HG03565 (cell line): Measurements from ENCODE around the gene DNM3.
A peak's percentile ranks its signal among the peaks of the same experiment; 100 is the strongest.

ENCODE experiments used
- ATAC-seq: cut with Tn5 transposase; IDR thresholded peaks from one replicate; pipeline ENCODE4 v1.9.1; 2021; ENCODE audit warnings: mild to moderate bottlenecking, moderate library complexity; ENCODE audit not compliant: unreplicated experiment

The DNM3 gene

DNA sequence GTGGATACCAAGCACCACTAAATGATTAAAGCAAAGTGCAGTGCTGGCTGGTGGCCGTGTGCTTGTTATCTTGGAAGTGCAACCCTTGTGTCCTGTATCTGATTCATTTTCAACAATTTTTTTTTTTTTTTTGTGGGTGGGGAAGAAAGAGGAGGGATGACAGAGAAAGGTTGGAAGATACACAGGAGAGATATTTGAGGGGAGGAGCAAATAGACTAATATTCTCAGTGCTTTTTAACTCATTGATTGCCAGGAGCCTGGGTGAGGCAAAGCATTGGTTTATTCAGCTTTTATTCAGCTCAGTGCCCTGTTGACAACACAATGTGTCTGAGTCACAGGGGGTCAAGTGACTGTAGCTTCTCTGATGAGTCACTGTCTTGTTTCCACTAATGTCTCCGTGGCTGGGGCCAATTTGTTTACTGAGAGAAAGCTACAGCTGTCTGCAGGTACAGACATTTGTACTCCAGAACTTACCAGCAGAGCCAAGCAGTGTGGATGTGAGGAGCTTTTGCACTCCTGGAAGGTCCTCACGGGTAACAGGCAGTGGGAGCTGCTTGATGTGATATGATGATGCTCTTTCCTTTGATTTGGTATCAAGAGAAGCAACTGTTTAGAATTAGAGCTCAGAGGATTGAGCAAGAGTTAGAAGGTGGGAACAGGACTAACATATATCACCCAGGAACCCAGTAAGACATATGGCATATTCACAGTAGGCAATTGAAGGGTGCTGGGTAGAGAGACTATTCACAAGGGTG, 23.6 kb upstream of the DNM3 start:
- peak; percentile 91 for ATAC-seq

DNA sequence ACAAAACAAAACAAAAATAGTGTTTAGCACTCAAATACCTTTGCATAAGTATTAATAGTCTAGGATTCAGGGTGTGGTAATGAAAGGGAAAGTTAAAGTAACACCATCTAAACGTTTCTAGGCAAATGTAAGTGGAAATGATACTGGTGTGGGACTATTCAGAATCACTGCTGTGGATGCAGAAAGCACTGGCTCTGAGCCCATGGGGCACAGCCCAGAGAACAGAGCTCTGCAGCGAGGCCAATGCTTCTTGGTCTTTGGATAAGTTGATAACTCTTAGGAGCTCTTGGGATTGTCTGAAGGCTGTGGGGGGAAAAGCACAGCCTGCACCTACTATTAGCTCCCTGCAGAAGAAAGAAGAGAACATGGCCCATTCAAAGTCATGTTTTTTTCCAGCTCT, 21.4 kb upstream of the DNM3 start:
- ATAC-seq: no peak

DNA sequence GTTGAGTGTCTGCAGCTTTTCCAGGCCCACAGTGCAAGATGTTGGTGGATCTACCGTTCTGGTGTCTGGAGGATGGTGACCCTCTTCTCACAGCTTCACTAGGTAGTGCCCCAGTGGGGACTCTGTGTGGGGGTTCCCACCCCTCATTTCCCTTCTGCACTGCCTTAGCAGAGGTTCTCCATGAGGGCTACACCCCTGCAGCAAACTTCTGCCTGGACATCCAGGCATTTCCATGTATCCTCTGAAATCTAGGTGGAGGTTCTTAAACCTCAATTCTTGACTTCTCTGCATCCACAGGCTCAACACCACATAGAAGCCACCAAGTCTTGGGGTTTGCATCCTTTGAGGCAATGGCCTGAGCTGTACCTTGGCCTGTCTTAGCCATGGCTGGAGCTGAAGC, 14.3 kb upstream of the DNM3 start:
- no peak for ATAC-seq

DNA sequence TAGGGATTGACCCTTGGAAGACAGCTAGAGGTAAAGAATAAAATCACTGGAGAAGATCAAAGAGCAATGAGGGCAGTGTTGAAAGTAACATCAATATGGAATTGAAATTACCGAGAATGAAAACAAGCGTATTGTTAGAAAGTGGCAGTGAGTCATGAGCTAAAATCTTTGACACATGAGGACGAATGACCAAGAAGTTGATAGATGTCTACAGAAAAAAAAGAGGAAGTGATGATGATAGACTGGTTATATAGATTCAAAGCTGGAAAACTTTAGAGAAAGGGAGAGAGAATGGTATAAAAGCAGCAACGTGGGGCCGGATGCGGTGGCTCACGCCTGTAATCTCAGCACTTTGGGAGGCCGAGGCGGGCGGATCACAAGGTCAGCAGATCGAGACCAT, 12.5 kb upstream of the DNM3 start:
- ATAC-seq: no peak

DNA sequence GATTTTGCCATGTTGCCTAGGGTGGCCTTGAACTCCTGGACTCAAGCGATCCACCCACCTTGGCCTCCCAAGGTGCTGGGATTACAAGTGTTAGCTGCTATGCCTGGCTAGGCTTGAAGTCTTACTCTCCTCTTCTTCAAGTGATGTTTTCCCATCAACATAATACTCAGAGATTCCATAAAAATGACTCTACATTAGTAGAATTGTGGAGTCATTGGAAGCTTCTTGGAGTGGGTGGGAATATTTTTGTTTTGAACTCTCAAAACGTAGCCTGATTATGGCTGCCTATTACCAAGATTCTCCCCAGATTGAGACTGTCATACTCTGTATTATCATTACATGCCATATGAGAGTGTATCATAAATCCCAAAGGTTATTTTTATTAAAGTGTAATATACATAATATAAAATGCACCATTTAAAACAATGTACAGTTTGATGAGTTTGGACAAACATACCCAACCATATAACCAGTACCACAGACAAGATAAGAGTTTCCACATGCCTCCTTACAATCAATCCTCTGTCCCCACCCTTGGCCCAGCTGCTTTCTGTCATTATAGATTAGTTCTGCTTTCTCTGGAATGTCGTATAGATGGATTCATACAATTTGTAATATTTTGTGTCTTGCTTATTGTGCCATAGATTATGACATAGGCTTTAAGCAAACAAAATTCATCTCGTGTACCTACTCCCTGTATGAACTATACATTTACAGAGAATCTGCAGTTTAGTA, 8.0 kb upstream of the DNM3 start:
- no peak for ATAC-seq

DNA sequence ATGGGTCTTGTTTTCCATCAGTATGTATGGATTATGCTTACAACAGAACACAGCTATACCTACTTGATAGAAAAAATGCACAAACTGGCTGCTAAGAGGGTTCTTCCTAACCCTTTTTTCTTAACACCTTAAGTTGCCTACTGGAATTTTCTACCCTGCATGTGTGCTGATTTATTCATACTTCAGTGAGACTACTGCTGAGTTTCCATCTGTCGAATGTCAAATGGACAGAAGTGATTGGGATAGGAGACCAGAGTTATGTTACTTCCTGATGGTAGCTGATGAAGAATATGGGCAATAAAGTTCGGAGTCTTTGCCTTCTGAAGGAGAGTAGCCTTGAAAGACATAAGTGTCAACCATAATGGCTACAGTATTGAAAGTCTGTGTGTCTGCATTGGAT, 6.5 kb upstream of the DNM3 start:
- no peak for ATAC-seq

DNA sequence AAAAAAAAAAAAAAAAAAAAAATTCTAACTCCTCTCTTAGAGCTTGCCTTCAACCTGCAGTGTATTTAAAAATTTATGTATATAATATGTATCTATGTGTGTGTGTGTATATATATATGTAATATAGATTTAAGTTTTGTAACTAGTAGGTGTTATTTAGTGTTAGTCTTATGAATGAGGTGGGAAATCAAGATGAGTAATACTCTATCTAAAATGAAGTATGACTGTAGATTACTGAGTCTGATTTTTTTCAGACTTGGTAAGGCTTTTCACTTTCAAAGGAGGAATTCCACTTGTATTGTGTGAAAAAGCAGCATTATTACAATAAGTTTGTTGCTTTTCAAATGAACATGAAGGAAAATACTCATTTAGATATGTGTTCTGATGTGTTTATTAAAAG, 5.4 kb upstream of the DNM3 start:
- ATAC-seq: no peak

DNA sequence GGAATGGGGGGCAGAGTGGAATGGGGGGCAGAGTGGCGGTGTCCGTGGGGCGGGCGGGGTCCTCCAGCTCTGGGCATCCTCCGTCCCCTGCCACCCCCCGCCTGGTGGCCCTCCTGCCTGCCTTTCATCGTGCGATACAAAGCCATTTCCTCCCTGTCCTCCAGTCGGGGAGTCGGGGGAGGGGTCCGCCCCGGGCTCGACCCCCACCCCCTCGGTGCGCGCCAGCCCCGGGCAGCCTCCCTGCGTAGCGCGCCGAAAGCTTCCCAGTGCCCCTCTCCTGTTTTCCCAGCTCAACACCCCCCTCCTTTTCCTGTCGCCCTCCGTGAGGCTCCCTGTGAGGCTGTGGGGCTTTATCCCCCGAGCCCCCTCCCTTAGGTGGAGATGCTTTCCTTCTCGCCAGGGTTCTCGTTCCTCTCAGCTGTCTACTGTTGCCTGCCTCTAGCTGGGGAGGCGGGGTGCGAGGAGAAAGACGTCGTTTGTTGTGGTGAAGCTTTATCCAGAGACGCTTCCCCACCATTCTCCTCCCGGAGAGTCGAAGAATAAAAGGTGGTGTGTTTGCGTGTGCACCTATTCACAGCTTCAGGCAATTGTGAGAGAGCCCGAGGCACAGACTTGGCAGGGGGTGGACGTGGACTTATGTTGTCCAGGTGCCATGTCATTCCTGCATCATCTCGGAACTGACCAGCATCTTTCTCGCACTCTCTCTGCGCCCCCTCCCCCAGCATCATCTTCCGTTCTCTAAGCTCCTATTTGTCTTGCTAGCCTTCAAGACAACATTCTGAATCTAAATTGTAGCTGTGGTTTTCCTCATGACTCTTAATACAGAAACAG, 848 bp downstream of the DNM3 start:
- ATAC-seq: no peak

DNA sequence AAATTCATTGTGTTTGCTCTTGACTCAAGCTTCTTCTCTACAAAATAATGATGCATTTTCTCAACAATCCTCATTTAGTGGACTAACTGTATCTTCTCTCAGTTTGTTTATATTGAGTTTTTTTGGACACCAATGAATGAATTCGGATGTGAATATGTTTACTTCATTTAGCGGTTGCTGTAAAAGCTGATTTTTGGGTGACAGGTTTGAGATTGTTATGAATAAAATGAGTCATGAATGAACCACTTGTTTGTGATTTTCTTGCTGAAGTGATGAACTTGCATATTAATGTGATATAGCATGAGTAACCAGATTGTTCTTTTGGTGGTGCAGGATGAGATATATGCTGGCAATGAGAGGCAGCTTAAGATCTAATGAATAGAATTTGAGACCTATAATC, 3.1 kb downstream of the DNM3 start:
- no peak for ATAC-seq

DNA sequence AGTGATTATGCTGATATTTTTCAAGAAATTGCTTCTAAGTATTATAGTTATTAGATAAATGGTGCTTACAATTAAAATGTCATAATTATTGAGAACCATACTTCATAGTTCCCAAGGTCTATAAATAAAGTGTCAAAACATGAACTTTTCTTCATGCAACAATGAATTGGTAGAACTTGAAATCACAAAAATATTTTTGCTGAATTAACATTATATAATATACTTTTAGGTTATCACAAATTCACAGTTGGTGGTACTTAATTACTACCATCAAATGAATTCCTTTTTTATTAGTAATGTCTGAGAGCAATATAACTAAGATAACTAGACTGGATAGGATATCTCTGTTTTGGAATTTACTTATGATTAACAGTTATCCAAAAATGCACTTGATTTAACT, 4.7 kb downstream of the DNM3 start:
- ATAC-seq: no peak

DNA sequence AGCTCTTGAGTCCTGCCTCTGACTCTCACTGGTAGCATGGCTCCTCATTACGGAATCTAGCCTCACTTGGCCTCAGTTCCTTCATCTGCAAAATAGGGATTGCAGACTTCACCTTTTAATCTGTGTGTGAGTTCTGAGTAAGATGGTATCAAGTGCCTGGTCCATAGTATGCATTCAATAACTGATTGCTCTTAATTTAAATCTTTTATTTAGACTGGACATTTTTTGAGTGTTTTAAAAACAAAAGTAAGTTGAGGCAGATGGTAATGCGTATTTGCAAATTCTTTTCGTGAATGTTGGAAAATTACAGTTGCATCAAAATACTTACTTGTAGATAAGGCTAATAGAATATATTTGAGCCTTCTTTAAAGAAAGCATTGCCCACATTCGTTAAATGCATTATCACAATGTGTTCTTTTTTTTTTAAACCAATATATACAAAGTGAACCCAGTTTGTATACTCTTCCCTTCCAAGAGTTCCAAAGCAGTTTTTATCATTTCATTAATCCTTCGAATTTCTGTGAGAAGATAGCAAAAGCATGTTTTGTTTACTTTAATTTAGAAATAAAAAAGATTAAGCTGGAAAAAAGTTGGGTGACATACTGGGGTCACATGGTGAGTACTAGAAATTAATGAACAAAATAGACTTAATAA, 8.1 kb downstream of the DNM3 start:
- ATAC-seq: no peak

DNA sequence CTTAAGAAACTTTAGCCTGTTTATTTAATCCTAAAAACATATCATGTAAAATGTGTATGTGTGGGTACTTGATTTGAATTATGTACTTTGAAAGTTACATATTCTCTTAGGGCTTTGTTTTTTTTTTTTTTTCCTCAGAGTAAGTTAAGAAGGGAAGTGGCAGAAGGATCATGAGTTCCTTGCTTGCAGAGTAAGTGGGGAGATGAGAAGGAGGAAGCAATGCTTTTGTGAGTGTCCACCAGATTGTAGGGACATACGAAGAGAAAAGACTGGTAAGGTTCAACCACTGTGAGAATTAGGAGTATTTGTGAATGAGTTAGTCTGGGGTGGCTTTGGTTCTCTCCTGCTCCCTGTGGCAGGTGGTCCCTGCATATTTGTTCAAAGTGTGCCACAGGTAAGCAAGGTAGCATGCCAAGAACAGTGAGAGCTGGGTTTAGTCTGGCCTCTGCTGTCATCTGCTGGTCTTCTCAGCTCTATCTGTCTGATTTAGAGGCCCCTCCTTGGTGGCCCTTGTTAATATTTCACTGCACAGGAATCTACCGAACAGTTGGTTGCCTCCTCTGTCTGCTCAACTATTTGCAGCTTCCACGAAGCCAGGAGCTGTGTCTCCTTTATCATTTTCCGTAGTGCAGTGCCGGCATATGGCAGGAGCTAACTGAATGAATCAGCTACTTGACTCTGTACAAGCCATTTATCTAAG, 9.5 kb downstream of the DNM3 start:
- ATAC-seq: no peak

DNA sequence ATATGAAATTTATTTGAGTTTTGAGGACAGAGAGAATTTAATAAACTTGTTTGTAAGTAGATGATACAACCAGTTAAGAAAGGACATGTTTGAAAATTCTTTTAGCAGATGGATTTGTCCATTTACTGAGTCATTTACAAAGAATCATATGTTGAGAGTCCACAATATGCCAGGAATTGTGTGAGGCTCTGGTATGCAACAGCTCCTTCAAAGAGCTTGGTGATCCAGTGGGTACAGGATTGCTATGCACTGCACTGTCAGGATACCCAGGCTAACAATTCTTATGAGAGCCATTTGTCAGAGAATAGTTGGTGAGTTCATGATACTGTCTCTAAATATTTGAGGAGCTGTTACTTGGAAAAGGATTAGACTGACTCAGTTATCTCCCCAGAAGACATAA, 11.0 kb downstream of the DNM3 start:
- ATAC-seq: no peak

DNA sequence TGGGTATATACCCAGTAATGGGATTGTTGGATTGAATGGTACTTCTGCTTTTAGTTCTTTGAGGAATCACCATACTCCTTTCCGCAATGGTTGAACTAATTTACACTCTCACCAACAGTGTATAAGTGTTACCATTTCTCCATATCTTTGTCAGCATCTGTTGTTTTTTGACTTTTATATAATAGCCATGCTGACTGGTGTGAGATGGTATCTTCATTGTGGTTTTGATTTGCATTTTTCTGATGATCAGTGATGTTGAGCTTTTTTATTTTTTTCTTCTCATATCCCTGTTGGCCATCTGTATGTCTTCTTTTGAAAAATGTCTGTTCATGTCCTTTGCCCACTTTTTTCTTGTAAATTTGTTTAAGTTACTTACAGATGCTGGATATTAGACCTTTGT, 14.1 kb downstream of the DNM3 start:
- ATAC-seq: no peak

DNA sequence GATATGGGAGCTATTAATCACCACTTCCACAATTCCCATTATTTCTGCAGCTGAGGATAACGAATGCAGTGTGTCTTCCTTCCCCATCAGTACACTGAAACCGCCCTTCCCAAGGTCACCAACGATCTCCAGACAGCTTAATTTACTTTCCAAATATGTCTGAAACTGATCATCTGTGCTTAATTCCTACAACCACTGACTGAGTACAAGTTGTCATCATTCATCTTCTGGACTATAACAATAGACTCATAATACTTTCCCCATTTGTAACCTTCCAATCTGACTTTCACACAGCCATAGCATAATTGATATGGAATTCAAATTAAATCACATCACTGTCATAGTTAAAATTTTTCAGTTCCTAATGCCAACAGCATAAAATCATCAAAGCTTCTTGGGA, 17.4 kb downstream of the DNM3 start:
- ATAC-seq: no peak

DNA sequence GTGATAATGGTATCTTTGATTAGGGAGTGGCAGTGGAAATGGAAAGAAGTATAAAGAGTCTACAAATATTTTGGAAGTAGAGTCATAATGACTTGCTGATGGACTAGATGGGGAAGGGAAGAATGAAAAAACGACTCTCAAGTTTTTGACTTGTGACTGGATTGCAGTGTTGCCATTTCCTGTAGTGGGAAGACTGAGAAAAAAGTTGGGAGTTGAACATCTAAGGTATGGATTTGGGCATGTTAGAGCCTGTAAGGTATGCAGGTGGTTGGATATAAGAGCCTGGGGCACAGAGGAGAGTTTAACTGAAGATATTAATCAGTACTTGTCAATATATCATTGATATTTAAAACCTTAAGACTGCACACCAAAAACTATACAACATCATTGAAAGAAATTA, 19.4 kb downstream of the DNM3 start:
- ATAC-seq: no peak

DNA sequence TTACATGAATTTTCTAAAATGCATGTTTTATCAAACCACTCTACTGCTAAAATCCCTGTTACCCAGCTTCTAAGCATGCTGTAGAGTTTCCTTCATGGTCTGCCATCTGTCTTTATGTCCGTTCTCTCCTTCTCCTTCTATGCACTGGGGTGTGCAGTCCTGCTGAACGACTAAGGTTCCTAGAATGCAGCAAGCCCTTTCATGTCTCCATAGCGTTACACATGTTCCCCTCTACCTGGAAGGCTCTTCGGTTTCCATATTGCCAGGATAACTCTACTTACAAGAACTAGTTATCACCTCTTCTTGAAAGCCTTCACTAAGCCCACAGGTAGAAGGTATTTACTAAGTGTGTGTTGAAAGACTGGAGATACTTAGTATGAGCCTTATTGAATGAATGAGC, 22.2 kb downstream of the DNM3 start:
- ATAC-seq: no peak

DNA sequence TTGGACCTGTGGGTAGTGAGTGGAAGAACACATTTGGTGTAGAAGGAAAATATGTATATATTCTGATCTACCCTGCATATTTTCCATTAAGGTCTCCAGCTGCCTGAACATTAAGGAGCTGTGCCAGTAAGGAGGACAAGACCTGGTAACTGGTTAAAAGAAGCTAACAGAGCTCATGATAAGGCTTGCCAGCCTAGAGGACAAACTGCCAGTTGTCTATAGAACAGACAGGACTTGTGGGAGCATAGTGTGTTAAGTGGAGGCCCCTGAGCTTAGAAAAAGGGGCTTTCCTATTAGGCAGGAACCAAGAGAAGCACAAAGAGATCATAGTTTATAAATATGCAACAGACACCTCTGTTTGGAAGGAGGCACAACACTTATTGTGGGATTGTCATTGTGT, 23.0 kb downstream of the DNM3 start:
- no peak for ATAC-seq

DNA sequence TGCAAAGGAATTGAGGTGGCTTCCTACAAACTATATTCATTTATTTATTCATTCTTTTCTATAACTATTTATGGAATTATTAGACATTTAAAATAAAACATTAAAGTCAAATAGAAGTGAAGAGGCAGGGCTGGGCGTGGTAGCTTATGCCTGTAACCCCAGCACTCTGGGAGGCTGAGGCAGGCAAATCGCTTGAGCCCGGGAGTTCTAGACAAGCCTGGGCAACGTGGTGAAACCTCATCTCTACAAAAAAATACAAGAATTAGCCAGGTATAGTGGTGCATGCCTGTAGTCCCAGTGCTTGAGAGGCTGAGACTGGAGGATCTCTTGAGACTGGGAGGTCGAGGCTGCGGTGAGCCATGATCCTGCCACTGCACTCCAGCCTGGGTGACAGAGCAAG, 23.8 kb downstream of the DNM3 start:
- ATAC-seq: no peak

DNA sequence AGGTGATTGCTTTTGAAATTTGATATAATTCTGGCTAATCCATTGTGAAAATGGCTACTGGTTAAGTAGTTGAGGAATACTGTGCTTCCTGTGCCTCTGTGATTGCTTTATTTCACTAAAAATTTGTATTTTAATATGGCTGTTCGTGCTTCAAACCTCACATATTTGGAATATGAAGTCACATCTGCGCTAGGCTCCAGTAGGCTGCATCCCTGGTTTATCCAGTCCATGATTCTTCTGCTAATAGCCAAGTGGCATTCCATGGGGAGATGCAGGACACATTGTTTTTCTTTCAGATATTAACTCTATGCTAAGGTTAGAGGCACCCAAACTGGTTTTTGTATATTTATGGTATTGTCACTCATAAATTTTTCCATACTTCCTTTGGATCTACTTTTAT, 25.9 kb downstream of the DNM3 start:
- no peak for ATAC-seq
